Measurements from ENCODE around the gene CFAP20DC. TPM values are rescaled to one million over a fixed set of nuclear protein-coding genes. Genes with fewer than 3 reads are reported as not detected.
"Not testable (repeated sequence)": the region's sequence is repeated elsewhere in the genome, so short reads cannot be mapped to it uniquely, and the experiment has no call there.

Gene CFAP20DC
- total and polyA plus RNA-seq, 12 donors, result 0.13 to 0.25 (median 0.14) TPM; not detected in 8

GRCh38 chr3:58897646-58898045, 152.2 kb downstream of the CFAP20DC start:
- H3K27ac ChIP-seq, result no peak overlapping the region
- intact Hi-C loops (cut with DNase I), result no loop called here
- H3K4me3 ChIP-seq, result no peak overlapping the region
- H3K27me3 ChIP-seq, result no peaks in the 10 kb centered on the region
- DNase-seq (no peak), ATAC-seq (no peak)
- H3K4me1 ChIP-seq, result peaks cover 0 to 20% (median 16%) of the 10 kb centered on the region in 9 donors
- no peaks in the 10 kb centered on the region for H3K36me3 ChIP-seq
- peaks cover 0 to 14% (median 0%) of the 10 kb centered on the region in 11 donors for H3K9me3 ChIP-seq
- TF ChIP-seq CTCF (IDR thresholded peaks at IDR 0.05), result no peak
- WGBS, 2 donors, result 58 to 64% methylated on average over 4 of the region's 4 CpGs

- not testable (repeated sequence) for ATAC-seq
- H3K4me1 ChIP-seq, result peaks cover 0 to 20% (median 16%) of the 10 kb centered on the region in 9 donors
Measured at GRCh38 chr3:58895678-58896077, 154.1 kb downstream of the CFAP20DC start.

GRCh38 chr3:58892526-58892925, 157.3 kb downstream of the CFAP20DC start:
- H3K27ac ChIP-seq; H3K4me1 ChIP-seq; H3K4me3 ChIP-seq; DNase-seq; ATAC-seq; H3K36me3 ChIP-seq; intact Hi-C loops (cut with DNase I); H3K27me3 ChIP-seq: not testable (repeated sequence)
- H3K9me3 ChIP-seq, result peaks cover 0 to 14% (median 0%) of the 10 kb centered on the region in 11 donors
- WGBS, 2 donors, result 69 to 77% methylated on average over 2 of the region's 2 CpGs

More at GRCh38 chr3:58895678-58896077, 154.1 kb downstream of the CFAP20DC start:
- peaks cover 0 to 14% (median 0%) of the 10 kb centered on the region in 11 donors for H3K9me3 ChIP-seq
- WGBS, 2 donors, result 97 to 99% methylated on average over 5 of the region's 5 CpGs
- H3K36me3 ChIP-seq; H3K4me3 ChIP-seq; intact Hi-C loops (cut with DNase I); DNase-seq; H3K27ac ChIP-seq; H3K27me3 ChIP-seq: not testable (repeated sequence)

GRCh38 chr3:58888087-58888486, 161.7 kb downstream of the CFAP20DC start:
- no peaks in the 10 kb centered on the region for H3K4me1 ChIP-seq
- no peak for TF ChIP-seq CTCF (IDR thresholded peaks at IDR 0.05)
- 94% methylated on average over 2 of the region's 2 CpGs for WGBS, 2 donors
- DNase-seq (no peak), ATAC-seq (no peak)
- no peaks in the 10 kb centered on the region for H3K27me3 ChIP-seq
- no peaks in the 10 kb centered on the region for H3K36me3 ChIP-seq
- H3K9me3 ChIP-seq, result peaks cover 0 to 4% (median 0%) of the 10 kb centered on the region in 11 donors
- intact Hi-C loops (cut with DNase I), result no loop called here
- H3K4me3 ChIP-seq, result no peak overlapping the region
- no peak overlapping the region for H3K27ac ChIP-seq

GRCh38 chr3:58884453-58884852, 165.4 kb downstream of the CFAP20DC start:
- Histone ChIP-seq H3K9me3 (peaks cover 0 to 4% (median 0%) of the 10 kb centered on the region in 11 donors), H3K27me3 (no peaks in the 10 kb centered on the region), H3K27ac (no peak overlapping the region), H3K36me3 (no peaks in the 10 kb centered on the region), H3K4me3 (no peak overlapping the region), H3K4me1 (no peaks in the 10 kb centered on the region)
- no peak for ATAC-seq
- DNase-seq, result no peak
- TF ChIP-seq CTCF (IDR thresholded peaks at IDR 0.05), result no peak
- WGBS, 2 donors, result 79 to 83% methylated on average over 5 of the region's 5 CpGs
- intact Hi-C loops (cut with DNase I), result no loop called here

All from heart right ventricle (tissue), 16 donors.